CD4-positive, CD25-positive, alpha-beta regulatory T cell (primary cell): ENCODE measurements around the gene TSEN15. TPM values are rescaled to one million over a fixed set of nuclear protein-coding genes. Genes with fewer than 3 reads are reported as not detected.

Experiments
- ATAC-seq, 2 donors: fragments of 150-1000 bp; cut with Tn5 transposase; one replicate each; pipeline ENCODE4 v1.10.0; 2021; ENCODE audit warnings: low read depth in 2 of 2, moderate number of reproducible peaks in 2 of 2, moderate library complexity in 1 of 2
- DNase-seq, 3 donors: peaks; one replicate each; pipeline versions ENCODE4 v3.0.0 to v3.0.0-alpha.2; 2012 to 2022; ENCODE audit warnings: mixed read lengths in 1 of 3
- H3K27ac ChIP-seq: one replicate; pipeline ENCODE4 v1.7.0; 2013; ENCODE audit warnings: mild to moderate bottlenecking, low read length; ENCODE audit not compliant: insufficient read depth, poor library complexity, severe bottlenecking
- H3K27me3 ChIP-seq: one replicate; pipeline ENCODE4 v1.7.0; 2013; ENCODE audit warnings: low read length; ENCODE audit not compliant: control insufficient read depth, insufficient read depth
- H3K36me3 ChIP-seq: one replicate; pipeline ENCODE4 v1.7.0; 2013; ENCODE audit warnings: mild to moderate bottlenecking, low read length, moderate library complexity; ENCODE audit not compliant: control insufficient read depth, insufficient read depth
- H3K4me1 ChIP-seq: 2 replicates; pipeline ENCODE4 v1.7.0; 2013; ENCODE audit warnings: mild to moderate bottlenecking, low read length; ENCODE audit not compliant: insufficient read depth, control insufficient read depth, poor library complexity, severe bottlenecking
- H3K4me3 ChIP-seq: one replicate; pipeline ENCODE4 v1.7.0; 2013; ENCODE audit warnings: low read depth, mild to moderate bottlenecking, low read length, moderate library complexity
- H3K9me3 ChIP-seq, 2 experiments: 1 replicate in 1 of 2; 2 replicates in 1 of 2; pipeline ENCODE4 v1.7.0; 2013; ENCODE audit warnings: low read length in 2 of 2, mild to moderate bottlenecking in 1 of 2, moderate library complexity in 1 of 2; ENCODE audit not compliant: control insufficient read depth in 2 of 2
- H3K27ac Mint-ChIP-seq, 3 donors: one replicate each; pipeline ENCODE4 v1.8.0; 2020 to 2022; ENCODE audit warnings: mild to moderate bottlenecking in 3 of 3, mixed read lengths in 3 of 3, moderate library complexity in 2 of 3
- H3K27me3 Mint-ChIP-seq: one replicate; pipeline ENCODE4 v1.8.0; 2022; ENCODE audit warnings: mild to moderate bottlenecking, mixed read lengths
- H3K36me3 Mint-ChIP-seq: one replicate; pipeline ENCODE4 v1.8.0; 2020; ENCODE audit warnings: mixed read lengths
- H3K4me1 Mint-ChIP-seq, 4 donors: one replicate each; pipeline ENCODE4 v1.8.0; 2020 to 2022; ENCODE audit warnings: mixed read lengths in 4 of 4, mild to moderate bottlenecking in 1 of 4
- H3K4me3 Mint-ChIP-seq, 4 donors: one replicate each; pipeline ENCODE4 v1.8.0; 2020 to 2022; ENCODE audit warnings: mild to moderate bottlenecking in 4 of 4, mixed read lengths in 4 of 4, moderate library complexity in 3 of 4
- H3K9me3 Mint-ChIP-seq, 7 donors: one replicate each; pipeline ENCODE4 v1.8.0; 2020 to 2022; ENCODE audit warnings: mixed read lengths in 7 of 7, mild to moderate bottlenecking in 3 of 7, moderate library complexity in 2 of 7
- polyA plus RNA-seq, 4 donors: library from polyadenylated mRNA; unstranded; fragments of 300-500 nt; fragmentation: Illumina TruSeq; gene quantifications; one replicate each; pipeline ENCODE4 v1.2.3, GENCODE V29; 2021
- total RNA-seq: library from RNA; stranded (reverse); gene quantifications from one replicate; pipeline ENCODE4 v1.2.3, GENCODE V29; 2022

The TSEN15 gene
- total and polyA plus RNA-seq, 5 donors from 2014 or later: 24.0 to 65.3 (median 47.5) TPM

DNA sequence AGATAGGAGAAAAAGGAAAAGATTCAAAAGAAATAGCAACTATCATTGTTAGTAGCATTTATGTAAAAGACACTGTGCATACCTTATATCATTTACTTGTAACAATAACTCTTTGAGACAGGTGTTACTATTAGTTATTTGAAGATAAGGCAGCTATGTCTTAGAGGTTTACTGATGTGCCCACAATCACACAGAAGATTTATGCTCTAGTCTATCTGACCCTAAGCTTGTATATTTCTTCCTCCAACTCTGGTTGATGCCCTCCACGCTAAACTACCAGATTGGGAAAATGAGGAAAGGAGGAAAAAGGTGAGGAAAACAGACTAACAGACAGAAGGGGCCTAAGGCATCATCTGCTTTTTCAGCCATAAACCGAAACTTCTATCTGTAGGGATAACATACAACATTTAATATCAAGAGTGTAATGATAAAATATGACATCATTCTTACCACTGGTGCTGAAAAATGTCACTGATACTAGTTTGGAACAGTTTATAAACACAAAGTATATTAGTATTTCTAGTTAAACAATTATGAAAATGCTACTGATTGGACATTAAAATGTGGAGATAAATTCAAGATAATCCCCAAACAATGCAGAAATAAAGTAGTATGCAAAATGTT lies 19.1 kb upstream of the TSEN15 start:
- Histone ChIP-seq H3K4me3 (no peak overlapping the region), H3K9me3 (no peaks in the 10 kb centered on the region), H3K36me3 (no peaks in the 10 kb centered on the region), H3K27me3 (peaks cover 45% of the 10 kb centered on the region), H3K27ac (no peak overlapping the region), H3K4me1 (peaks cover 14% of the 10 kb centered on the region)
- Mint-ChIP-seq H3K4me3 (peak overlapping the region in 1 of 4 donors; percentile 51), H3K9me3 (peaks cover 0 to 3% (median 0%) of the 10 kb centered on the region in 7 donors), H3K4me1 (peaks cover 0 to 10% (median 4%) of the 10 kb centered on the region in 4 donors), H3K27ac (no peak overlapping the region), H3K27me3 (peaks cover 67% of the 10 kb centered on the region), H3K36me3 (no peaks in the 10 kb centered on the region)
- DNase-seq (no peak), ATAC-seq (no peak)

DNA sequence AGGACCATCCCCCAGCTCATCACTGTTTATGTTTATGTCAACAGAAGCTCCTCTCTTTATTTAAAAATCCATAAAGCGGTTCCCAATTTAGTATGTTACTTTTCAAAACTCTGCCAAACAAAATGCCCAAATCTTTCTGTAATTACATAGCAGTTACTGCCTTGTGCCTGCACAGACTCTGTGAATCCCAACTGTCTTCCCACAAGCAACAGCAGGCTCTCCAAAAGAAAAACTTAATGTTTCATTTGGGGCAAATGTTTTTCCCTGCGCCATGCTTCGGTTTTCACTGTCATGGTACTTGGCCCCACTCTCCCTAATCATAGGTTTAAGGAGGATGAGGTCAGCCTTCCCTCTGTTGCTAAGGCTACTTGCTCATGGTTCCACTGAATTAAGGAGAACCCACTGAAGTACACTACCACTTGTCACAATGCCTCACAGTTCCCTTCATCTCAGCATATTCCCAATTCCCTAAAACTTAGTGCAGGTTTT lies 18.6 kb upstream of the TSEN15 start:
- no peaks in the 10 kb centered on the region for H3K36me3 Mint-ChIP-seq
- H3K4me1 Mint-ChIP-seq: peaks cover 0 to 14% (median 7%) of the 10 kb centered on the region in 4 donors
- no peak overlapping the region for H3K27ac Mint-ChIP-seq
- peaks cover 72% of the 10 kb centered on the region for H3K27me3 Mint-ChIP-seq
- Histone ChIP-seq H3K27me3 (peaks cover 49% of the 10 kb centered on the region), H3K36me3 (no peaks in the 10 kb centered on the region), H3K27ac (no peak overlapping the region), H3K9me3 (no peaks in the 10 kb centered on the region), H3K4me1 (peaks cover 20% of the 10 kb centered on the region), H3K4me3 (no peak overlapping the region)
- peaks cover 0 to 3% (median 0%) of the 10 kb centered on the region in 7 donors for H3K9me3 Mint-ChIP-seq
- ATAC-seq (no peak), DNase-seq (no peak)
- no peak overlapping the region for H3K4me3 Mint-ChIP-seq

DNA sequence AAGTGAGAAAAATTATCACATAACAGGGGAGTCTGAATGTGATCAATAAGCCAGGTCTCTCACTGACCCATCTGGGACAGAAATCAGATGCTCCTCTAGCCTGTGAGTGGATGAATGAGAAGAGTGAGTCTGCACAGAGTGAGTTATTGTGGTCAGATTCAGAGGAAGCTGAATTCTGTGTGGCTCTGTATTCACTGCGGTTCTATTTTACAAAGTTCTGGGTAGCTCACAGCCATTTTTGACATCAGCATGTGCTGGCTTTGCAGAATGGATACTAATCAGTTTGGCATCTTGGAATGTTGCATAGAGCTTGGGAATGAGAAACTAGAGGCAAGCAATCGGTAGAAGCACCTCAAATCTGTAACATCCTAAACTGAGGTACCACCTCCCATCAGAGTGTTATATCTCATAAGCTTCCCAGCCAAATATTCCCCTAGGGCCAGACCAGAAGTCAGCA lies 17.8 kb upstream of the TSEN15 start:
- Histone ChIP-seq H3K4me1 (peaks cover 20% of the 10 kb centered on the region), H3K27me3 (peaks cover 49% of the 10 kb centered on the region), H3K27ac (no peak overlapping the region), H3K36me3 (no peaks in the 10 kb centered on the region), H3K9me3 (no peaks in the 10 kb centered on the region), H3K4me3 (no peak overlapping the region)
- Mint-ChIP-seq H3K4me1 (peaks cover 2 to 17% (median 8%) of the 10 kb centered on the region in 4 donors), H3K27me3 (peaks cover 79% of the 10 kb centered on the region), H3K4me3 (no peak overlapping the region), H3K36me3 (no peaks in the 10 kb centered on the region), H3K27ac (no peak overlapping the region), H3K9me3 (peaks cover 0 to 3% (median 0%) of the 10 kb centered on the region in 7 donors)
- DNase-seq: no peak
- peak in 1 of 2 donors; percentile 20 for ATAC-seq

DNA sequence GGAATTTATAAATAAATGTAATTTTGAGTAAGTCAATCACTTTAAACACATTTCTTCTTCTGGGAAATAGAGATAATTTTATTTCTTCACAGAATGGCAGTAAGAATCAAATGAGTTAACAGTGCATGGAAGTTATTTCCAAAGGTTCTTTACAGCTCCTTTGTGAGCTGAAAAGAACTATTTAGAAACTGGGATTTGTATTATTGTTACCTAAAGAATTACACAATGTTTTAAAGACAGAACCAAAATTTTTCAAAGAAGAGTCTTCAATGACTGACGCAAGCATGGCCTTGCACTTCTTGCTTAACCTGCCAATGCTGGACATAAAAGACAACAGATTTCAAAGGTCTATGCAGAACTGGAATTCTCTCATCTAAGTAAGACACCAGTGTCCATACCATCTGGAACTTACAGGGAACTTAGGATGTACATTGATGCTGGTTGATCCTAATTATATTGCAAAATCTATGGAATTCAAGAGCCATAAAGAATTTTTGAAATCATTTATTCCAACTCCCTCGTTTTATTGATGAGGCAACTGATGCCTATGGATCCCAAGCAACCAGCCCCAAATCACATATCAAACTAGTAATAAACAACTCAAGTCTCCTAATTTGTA lies 16.7 kb upstream of the TSEN15 start:
- DNase-seq (no peak), ATAC-seq (no peak)
- H3K36me3 ChIP-seq: no peaks in the 10 kb centered on the region
- H3K27ac ChIP-seq: no peak overlapping the region
- H3K4me1 Mint-ChIP-seq: peaks cover 5 to 21% (median 10%) of the 10 kb centered on the region in 4 donors
- no peaks in the 10 kb centered on the region for H3K36me3 Mint-ChIP-seq
- no peak overlapping the region for H3K27ac Mint-ChIP-seq
- H3K27me3 ChIP-seq: peaks cover 54% of the 10 kb centered on the region
- no peak overlapping the region for H3K4me3 Mint-ChIP-seq
- H3K9me3 ChIP-seq: no peaks in the 10 kb centered on the region
- H3K9me3 Mint-ChIP-seq: peaks cover 0 to 3% (median 0%) of the 10 kb centered on the region in 7 donors
- no peak overlapping the region for H3K4me3 ChIP-seq
- H3K4me1 ChIP-seq: peaks cover 20% of the 10 kb centered on the region
- peaks cover 81% of the 10 kb centered on the region for H3K27me3 Mint-ChIP-seq

DNA sequence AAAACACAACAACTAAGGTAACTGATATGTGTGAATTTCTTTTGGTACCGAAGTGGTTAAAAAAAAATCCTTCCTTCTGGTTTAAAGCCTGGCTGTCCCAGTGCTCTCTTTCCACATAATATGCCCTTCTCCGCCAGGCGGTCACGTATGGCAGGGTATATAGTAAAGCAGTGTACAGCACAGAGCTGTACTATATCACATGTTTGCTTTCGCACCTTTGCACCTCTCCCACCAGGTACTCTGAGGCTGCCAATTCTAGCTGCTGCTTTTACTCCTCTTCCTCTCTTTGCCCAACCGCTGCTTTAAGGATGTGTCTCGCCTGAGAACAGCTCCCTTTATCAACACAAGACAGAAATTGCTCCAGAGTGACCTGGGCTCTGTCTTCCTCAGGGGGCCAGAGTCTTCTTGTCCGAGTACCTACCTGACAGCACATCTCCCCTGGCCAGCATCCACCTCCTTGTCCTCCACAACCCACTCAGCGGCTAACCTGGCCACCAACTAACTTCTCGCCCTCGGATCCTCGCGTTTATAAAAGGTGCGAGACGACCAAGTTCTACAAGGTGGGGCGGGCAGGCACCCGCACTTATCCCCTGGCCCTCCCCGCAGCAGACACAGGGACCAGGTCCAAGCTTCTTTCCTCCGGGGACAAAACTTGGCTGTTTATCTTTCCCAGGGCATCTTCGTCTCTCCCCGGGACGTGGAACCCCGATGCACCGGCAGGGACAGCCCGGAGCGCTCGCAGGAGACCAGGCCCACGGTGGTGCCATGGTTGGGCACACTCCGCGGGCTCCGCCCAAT lies 15.6 kb upstream of the TSEN15 start:
- ATAC-seq (no peak), DNase-seq (no peak)
- peaks cover 54% of the 10 kb centered on the region for H3K27me3 ChIP-seq
- no peaks in the 10 kb centered on the region for H3K36me3 ChIP-seq
- Mint-ChIP-seq H3K9me3 (peaks cover 0 to 3% (median 0%) of the 10 kb centered on the region in 7 donors), H3K27me3 (peaks cover 80% of the 10 kb centered on the region), H3K36me3 (no peaks in the 10 kb centered on the region), H3K4me3 (peak overlapping the region; percentile 9 to 76 (median 70)), H3K27ac (no peak overlapping the region), H3K4me1 (peaks cover 5 to 21% (median 10%) of the 10 kb centered on the region in 4 donors)
- H3K9me3 ChIP-seq: no peaks in the 10 kb centered on the region
- no peak overlapping the region for H3K27ac ChIP-seq
- peaks cover 20% of the 10 kb centered on the region for H3K4me1 ChIP-seq
- no peak overlapping the region for H3K4me3 ChIP-seq

DNA sequence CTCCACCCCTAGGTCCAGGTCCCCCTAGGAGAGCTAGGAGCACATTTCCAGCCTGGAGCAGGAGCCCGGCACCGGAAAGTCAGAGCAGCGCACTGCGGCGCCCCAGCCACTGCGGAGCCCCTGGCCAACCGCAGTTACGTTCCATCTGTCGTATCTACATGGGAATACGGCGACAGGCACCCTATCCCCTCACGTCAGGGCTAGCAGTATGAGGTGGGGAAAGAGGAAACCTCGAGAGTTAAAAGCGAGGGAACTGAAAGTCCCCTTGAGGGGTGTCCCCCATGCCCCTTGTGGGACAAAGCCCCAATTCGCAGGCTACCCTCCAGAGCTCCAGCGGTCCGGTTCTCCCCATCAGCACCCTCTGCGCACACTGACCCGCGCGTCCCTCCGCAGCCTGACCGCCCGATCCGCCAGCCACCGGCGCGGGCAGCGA lies 15.0 kb upstream of the TSEN15 start:
- Mint-ChIP-seq H3K27ac (no peak overlapping the region), H3K4me1 (peaks cover 5 to 21% (median 10%) of the 10 kb centered on the region in 4 donors)
- no peak for ATAC-seq

DNA sequence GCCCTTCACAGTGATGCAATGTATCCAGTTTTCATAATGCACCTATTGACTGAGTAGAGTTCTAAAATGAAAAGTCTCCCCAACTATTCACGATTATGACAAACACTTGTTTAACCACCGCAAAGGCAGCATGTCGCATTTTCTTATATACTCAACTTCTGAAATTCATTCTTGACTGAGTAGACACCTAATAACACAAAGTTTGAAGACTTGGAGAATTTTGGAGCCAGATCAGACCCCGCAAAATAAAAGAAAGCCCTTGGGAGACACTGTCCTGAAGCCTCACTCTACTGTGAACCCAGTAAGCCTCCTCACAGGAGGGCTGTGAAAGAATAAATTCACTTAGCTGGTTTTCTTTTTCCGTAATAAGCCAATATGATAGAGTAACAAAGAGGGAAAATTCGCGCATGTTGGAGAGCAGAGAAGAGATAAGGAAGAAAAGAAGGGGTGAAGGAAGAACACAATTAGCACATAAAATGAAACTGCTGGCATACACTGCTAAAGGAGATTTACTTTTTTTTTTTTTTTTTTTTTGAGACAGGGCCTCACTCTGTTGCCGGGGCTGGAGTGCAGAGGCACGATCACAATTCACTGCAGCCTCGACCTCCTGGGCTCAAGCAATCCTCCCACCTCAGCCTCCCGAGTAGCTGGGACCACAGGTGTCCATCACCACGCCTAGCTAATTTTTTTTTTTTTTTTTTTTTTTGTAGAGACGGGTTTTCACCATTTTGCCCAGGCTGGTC lies 13.5 kb upstream of the TSEN15 start:
- Histone ChIP-seq H3K36me3 (no peaks in the 10 kb centered on the region), H3K4me1 (peaks cover 20% of the 10 kb centered on the region), H3K9me3 (no peaks in the 10 kb centered on the region), H3K27ac (no peak overlapping the region), H3K4me3 (no peak overlapping the region), H3K27me3 (peaks cover 60% of the 10 kb centered on the region)
- no peak for DNase-seq
- H3K4me3 Mint-ChIP-seq: peak overlapping the region in 3 of 4 donors; percentile 59 to 70 (median 69)
- H3K9me3 Mint-ChIP-seq: peaks cover 0 to 3% (median 0%) of the 10 kb centered on the region in 7 donors
- no peaks in the 10 kb centered on the region for H3K36me3 Mint-ChIP-seq
- no peak overlapping the region for H3K27ac Mint-ChIP-seq
- no peak for ATAC-seq
- peaks cover 5 to 21% (median 10%) of the 10 kb centered on the region in 4 donors for H3K4me1 Mint-ChIP-seq
- peaks cover 78% of the 10 kb centered on the region for H3K27me3 Mint-ChIP-seq

More for the DNA sequence above, 15.0 kb upstream of the TSEN15 start:
- Histone ChIP-seq H3K4me1 (peaks cover 20% of the 10 kb centered on the region), H3K36me3 (no peaks in the 10 kb centered on the region), H3K4me3 (no peak overlapping the region), H3K27me3 (peaks cover 51% of the 10 kb centered on the region), H3K27ac (no peak overlapping the region), H3K9me3 (no peaks in the 10 kb centered on the region)
- peaks cover 79% of the 10 kb centered on the region for H3K27me3 Mint-ChIP-seq
- no peaks in the 10 kb centered on the region for H3K36me3 Mint-ChIP-seq
- no peak for DNase-seq
- H3K9me3 Mint-ChIP-seq: peaks cover 0 to 3% (median 0%) of the 10 kb centered on the region in 7 donors
- peak overlapping the region in 3 of 4 donors; percentile 66 to 76 (median 73) for H3K4me3 Mint-ChIP-seq
